Stimulated activated CD4-positive, alpha-beta T cell treated with anti-CD3 and anti-CD28 coated beads, Interleukin-12 subunit alpha, Interleukin-12 subunit beta, amount 100 ng/mL, for 48 hours (primary cell): ENCODE results near the gene MAP7.
"Not testable (repeated sequence)": the region's sequence is repeated elsewhere in the genome, so short reads cannot be mapped to it uniquely, and the experiment has no call there.

ENCODE experiments used
- DNase-seq, 3 donors: peaks; one replicate each; pipeline ENCODE4 v3.0.0-alpha.2; 2020; ENCODE audit warnings: low read depth in 2 of 3, low spot score in 1 of 3

MAP7 gene

GRCh38 chr6:136309729-136310311, 240.4 kb downstream of the MAP7 start:
- DNase-seq, result no peak

GRCh38 chr6:136309171-136309570, 241.1 kb downstream of the MAP7 start:
- DNase-seq, result no peak

- DNase-seq, result not testable (repeated sequence)
These were observed 241.8 kb downstream of the MAP7 start for GRCh38 chr6:136308469-136308868.

- DNase-seq, result no peak
These were observed 242.9 kb downstream of the MAP7 start for GRCh38 chr6:136307351-136307750.

GRCh38 chr6:136306466-136306865, 243.8 kb downstream of the MAP7 start:
- DNase-seq, result no peak

GRCh38 chr6:136304410-136304809, 245.8 kb downstream of the MAP7 start:
- no peak for DNase-seq

- no peak for DNase-seq
These were observed 246.7 kb downstream of the MAP7 start for GRCh38 chr6:136303516-136303915.

GRCh38 chr6:136294621-136295020, 255.6 kb downstream of the MAP7 start:
- DNase-seq, result no peak
